K562 (cell line): Measurements from ENCODE around the gene UHMK1. TPM values are rescaled to one million over a fixed set of nuclear protein-coding genes. Genes with fewer than 3 reads are reported as not detected.

Experiments used
- ATAC-seq: fragments of 200-7000 bp; cut with Tn5 transposase; 3 replicates; pipeline ENCODE4 v1.9.1; 2020; ENCODE audit warnings: moderate library complexity
- BruUV-seq: library from RNA; stranded (reverse); fragments of 400-500 nt; replicated peaks from 2 replicates; lab custom pipeline; 2021; lab: Mats Ljungman, UMichigan
- CTCF ChIA-PET: fragments of 300-600 bp; formaldehyde crosslinking; extraction: SDS; loops from one replicate; lab custom pipeline; 2021; ENCODE audit warnings: low intra/inter-chr PET ratio; lab: Yijun Ruan, JAX
- POLR2A ChIA-PET: fragments of 300-600, 350-650 bp; sonication (Branson Sonifier 250); formaldehyde crosslinking; extraction: SDS; loops from one replicate; lab custom pipeline; 2021; ENCODE audit warnings: antibody characterized with exemption, inconsistent platforms; lab: Yijun Ruan, JAX
- DNase-seq, 4 experiments: peaks; one replicate each; pipeline versions ENCODE4 v3.0.0 to v3.0.0-alpha.2; 2011 to 2018; ENCODE audit warnings: low spot score in 3 of 4, mixed read lengths in 3 of 4; ENCODE audit errors: extremely low read depth in 1 of 4
- FAIRE-seq: peaks from 2 replicates; lab custom pipeline; 2011; peaks lifted over from hg19 to GRCh38; lab: Jason Lieb, UNC
- H2AFZ ChIP-seq: 2 replicates; pipeline ENCODE4 v1.6.0; 2011; ENCODE audit warnings: low read depth, low read length, control low read depth, inconsistent platforms
- H3K27ac ChIP-seq: fragments of 200-600 bp; 3 replicates; pipeline ENCODE4 v1.8.0; 2011; ENCODE audit warnings: low read depth, mild to moderate bottlenecking, control low read depth, inconsistent platforms, low read length, moderate library complexity, mixed read lengths; ENCODE audit errors: extremely low read depth
- H3K27me3 ChIP-seq, 2 experiments: fragments of 300-600 bp in 1 of 2; 2 replicates in 1 of 2; 3 replicates in 1 of 2; pipeline versions ENCODE4 v1.6.0 to v1.8.0; 2011; ENCODE audit warnings: inconsistent platforms in 2 of 2, low read length in 2 of 2, mild to moderate bottlenecking in 1 of 2, mixed read lengths in 1 of 2, moderate library complexity in 1 of 2; ENCODE audit not compliant: control insufficient read depth in 2 of 2, insufficient read depth in 2 of 2
- H3K36me3 ChIP-seq: fragments of 300-600 bp; 3 replicates; pipeline ENCODE4 v1.8.0; 2011; ENCODE audit warnings: mild to moderate bottlenecking, low read length, inconsistent platforms; ENCODE audit not compliant: control insufficient read depth, insufficient read depth
- H3K4me1 ChIP-seq, 2 experiments: fragments of 200-600 bp in 1 of 2; replicated peaks in 1 of 2; 2 replicates in 1 of 2; 3 replicates in 1 of 2; pipeline versions ENCODE4 v1.5.1 to v1.8.0; 2011; ENCODE audit warnings: inconsistent platforms in 2 of 2, low read length in 2 of 2, mild to moderate bottlenecking in 1 of 2, mixed read lengths in 1 of 2, moderate library complexity in 1 of 2; ENCODE audit not compliant: control insufficient read depth in 2 of 2, insufficient read depth in 2 of 2
- H3K4me2 ChIP-seq: 2 replicates; pipeline ENCODE4 v1.6.1; 2011; ENCODE audit warnings: low read length, control low read depth, inconsistent platforms, mixed read lengths; ENCODE audit not compliant: insufficient read depth
- H3K4me3 ChIP-seq: fragments of 200-600 bp; sonication (generic), shearing (Covaris generic); 2 replicates; pipeline ENCODE4 v1.5.1; 2016; ENCODE audit warnings: control low read depth, inconsistent platforms
- H3K79me2 ChIP-seq: fragments of 200-600 bp; 3 replicates; pipeline ENCODE4 v1.8.0; 2011; ENCODE audit warnings: low read length, inconsistent platforms; ENCODE audit not compliant: control insufficient read depth, insufficient read depth
- H3K9ac ChIP-seq, 2 experiments: 2 replicates each; pipeline versions ENCODE4 v1.6.0 to v1.6.1; 2011; ENCODE audit warnings: low read depth in 2 of 2, low read length in 2 of 2, control low read depth in 1 of 2, inconsistent platforms in 1 of 2, mild to moderate bottlenecking in 1 of 2, mixed read lengths in 1 of 2; ENCODE audit not compliant: insufficient read depth in 1 of 2
- H3K9me1 ChIP-seq: one replicate; pipeline ENCODE4 v1.6.0; 2011; ENCODE audit warnings: inconsistent platforms, mild to moderate bottlenecking, low read length, moderate library complexity; ENCODE audit not compliant: control insufficient read depth, insufficient read depth
- H3K9me3 ChIP-seq: replicated peaks from 2 replicates; pipeline ENCODE4 v1.5.1; 2011; ENCODE audit warnings: low read depth, low read length, inconsistent platforms; ENCODE audit not compliant: control insufficient read depth, insufficient read depth
- H4K20me1 ChIP-seq: replicated peaks from 2 replicates; pipeline ENCODE4 v1.6.1; 2011; ENCODE audit warnings: low read length, inconsistent platforms, mixed read lengths; ENCODE audit not compliant: control insufficient read depth, insufficient read depth
- CEBPB ChIP-seq: fragments of 450-650 bp; IDR thresholded peaks from 2 replicates; pipeline ENCODE4 v1.6.1; 2016; ENCODE audit warnings: missing genetic modification characterization, missing compliant biosample characterization
- NBN ChIP-seq: fragments of 450-650 bp; IDR thresholded peaks from 2 replicates; pipeline ENCODE4 v1.6.1; 2016; ENCODE audit warnings: low read depth, mild to moderate bottlenecking
- RBFOX2 ChIP-seq: fragments of 200-400 bp; formaldehyde crosslinking; IDR thresholded peaks from 2 replicates; pipeline ENCODE4 v1.6.1; 2017; ENCODE audit warnings: low read depth, mild to moderate bottlenecking, low read length, moderate library complexity
- ZNF121 ChIP-seq: sonication (generic); formaldehyde crosslinking; conservative IDR thresholded peaks from 2 replicates; pipeline ENCODE4 v1.8.0; 2022; ENCODE audit warnings: missing genetic modification reagents
- WGBS: fragments of 100-300 bp; shearing (Covaris generic); methylation state at CpG from one replicate; pipeline ENCODE4 v1.1.6; 2016; ENCODE audit warnings: low coverage, mixed read lengths; ENCODE audit not compliant: insufficient coverage; ENCODE audit errors: missing lambda C conversion rate; 5-methylcytosine and 5-hydroxymethylcytosine counted together
- in situ Hi-C: fragments of 300-500 bp; cut with MboI; formaldehyde crosslinking; loops from 4 replicates; pipeline ENCODE4 v1.15.0; 2018; ENCODE audit warnings: inconsistent platforms, mixed read lengths
- intact Hi-C: fragments of 100-400 bp; cut with micrococcal nuclease; formaldehyde crosslinking; loops from 2 replicates; pipeline ENCODE4 v1.14.2; 2022
- polyA plus RNA-seq, 8 experiments: library from polyadenylated mRNA; depleted of rRNA in 4 of 8; stranded (reverse) in 5 of 8; unstranded in 3 of 8; fragments of >200 nt; fragmentation: Nextera tagmentation in 2 of 8; fragmentation: Illumina TruSeq in 1 of 8; extraction: Ambion mirVana in 2 of 8; extraction: Trizol in 1 of 8; gene quantifications; 2 replicates each; pipeline versions ENCODE4 v1.2.1 to v1.2.3, GENCODE V29; 2011 to 2014; ENCODE audit warnings: inconsistent platforms in 1 of 8, missing spikeins in 1 of 8
- total RNA-seq, 7 experiments: library from RNA; depleted of rRNA in 6 of 7; stranded (reverse); fragments of >200 nt in 6 of 7; fragmentation: Illumina TruSeq in 2 of 7; extraction: Trizol in 2 of 7; gene quantifications; 2 replicates each; pipeline versions ENCODE4 v1.2.1 to v1.2.3, GENCODE V29; 2011 to 2021; ENCODE audit warnings: low replicate concordance in 1 of 7
- TF ChIP-seq, protein P1 (sequence below): fragments of 250-450 bp; sonication (Bioruptor Pico); IDR thresholded peaks from 2 replicates; pipeline ENCODE4 v1.8.0; 2022; ENCODE audit warnings: moderate library complexity, mild to moderate bottlenecking, inconsistent platforms

The UHMK1 gene
- total and polyA plus RNA-seq, 9 of the 15 experiments (the other 6 are each of a cell fraction or from before 2014, with no cell fraction given) = 13.1 to 72.4 (median 38.3) TPM

DNA sequence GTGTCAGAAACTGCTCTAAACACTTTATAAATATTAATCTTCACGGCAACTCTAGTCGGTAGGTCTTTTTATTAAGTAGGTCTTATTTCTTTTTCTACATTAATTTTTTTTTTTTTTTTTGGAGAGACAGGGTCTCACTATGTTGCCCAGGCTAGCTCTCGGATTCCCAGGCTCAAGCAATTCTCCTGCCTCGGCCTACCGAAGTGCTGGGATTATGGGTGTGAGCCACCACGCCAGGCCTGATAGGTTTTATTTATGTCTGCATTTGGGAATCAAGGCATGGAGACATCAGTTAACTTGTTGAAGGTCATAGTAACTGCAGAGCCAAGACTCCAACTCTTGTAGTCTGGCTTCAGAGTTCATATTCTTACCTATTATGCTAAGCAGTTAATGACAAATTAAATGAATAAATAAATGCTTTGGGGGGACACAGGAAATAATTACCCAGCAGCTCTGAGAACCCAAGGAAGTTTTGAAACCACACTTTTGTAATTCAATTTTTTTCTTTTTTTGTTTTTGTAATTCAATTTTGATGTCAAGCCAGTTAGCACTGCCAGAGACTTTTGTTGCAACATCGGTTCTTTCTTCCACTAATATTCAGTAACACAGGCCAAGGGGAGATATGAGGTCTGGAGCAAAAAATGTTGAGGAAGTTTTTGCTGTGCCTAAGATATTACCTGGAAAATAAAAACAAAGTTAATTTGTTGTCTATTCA is 54.5 kb downstream of the UHMK1 start:
- TF ChIP-seq RBFOX2 (no peak), ZNF121 (CRISPR knock-in tag) (peak; percentile 89), CEBPB (peak; percentile 49), NBN (no peak)
- TF ChIP-seq, protein P1, sequence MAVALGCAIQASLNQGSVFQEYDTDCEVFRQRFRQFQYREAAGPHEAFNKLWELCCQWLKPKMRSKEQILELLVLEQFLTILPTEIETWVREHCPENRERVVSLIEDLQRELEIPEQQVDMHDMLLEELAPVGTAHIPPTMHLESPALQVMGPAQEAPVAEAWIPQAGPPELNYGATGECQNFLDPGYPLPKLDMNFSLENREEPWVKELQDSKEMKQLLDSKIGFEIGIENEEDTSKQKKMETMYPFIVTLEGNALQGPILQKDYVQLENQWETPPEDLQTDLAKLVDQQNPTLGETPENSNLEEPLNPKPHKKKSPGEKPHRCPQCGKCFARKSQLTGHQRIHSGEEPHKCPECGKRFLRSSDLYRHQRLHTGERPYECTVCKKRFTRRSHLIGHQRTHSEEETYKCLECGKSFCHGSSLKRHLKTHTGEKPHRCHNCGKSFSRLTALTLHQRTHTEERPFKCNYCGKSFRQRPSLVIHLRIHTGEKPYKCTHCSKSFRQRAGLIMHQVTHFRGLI (CRISPR knock-in tag) = no peak
- TF ChIP-seq, all 486 proteins: peak for 2
- Histone ChIP-seq H3K27me3 (no peaks in the 10 kb centered on the region), H3K4me2 (peak overlapping the region; percentile 0; the same call in 1 of the 2 replicates), H3K27ac (peak overlapping the region; percentile 19; the same call in 2 of the 3 replicates), H2AFZ (peak overlapping the region; percentile 74), H3K79me2 (no peaks in the 10 kb centered on the region), H3K36me3 (no peaks in the 10 kb centered on the region), H4K20me1 (no peaks in the 10 kb centered on the region), H3K9me3 (no peaks in the 10 kb centered on the region), H3K9me1 (no peaks in the 10 kb centered on the region), H3K4me3 (no peak overlapping the region), H3K4me1 (peaks cover 5 to 21% of the 10 kb centered on the region in 2 experiments; a peak in 4 of 5 replicates), H3K9ac (peak overlapping the region in 1 of 2 experiments; percentile 12; a peak in 1 of 4 replicates)
- FAIRE-seq = no peak
- CTCF ChIA-PET = no interaction called here
- DNase-seq = no peak
- in situ Hi-C loops = no loop called here
- ATAC-seq = no peak
- intact Hi-C loops = no loop called here
- POLR2A ChIA-PET = interaction anchor here (0.6 to 1.4 kb wide), 6 partner anchors 10 to 1611 kb away, joined by 3 read pairs; no protein-coding TSS in a partner anchor
- WGBS = 77% methylated on average over 7 of the region's 7 CpGs
- no TSS peak for BruUV-seq
